UCSD-AML1 (cell line): Measurements from ENCODE around the gene TP53BP2.
A peak's percentile ranks its signal among the peaks of the same experiment; 100 is the strongest.
"Not testable (repeated sequence)": the region's sequence is repeated elsewhere in the genome, so short reads cannot be mapped to it uniquely, and the experiment has no call there.

Experiments
- DNase-seq: peaks from one replicate; lab custom pipeline; 2025; ENCODE audit not compliant: unreplicated experiment; lab: John Stamatoyannopoulos, UW

TP53BP2 gene

DNA sequence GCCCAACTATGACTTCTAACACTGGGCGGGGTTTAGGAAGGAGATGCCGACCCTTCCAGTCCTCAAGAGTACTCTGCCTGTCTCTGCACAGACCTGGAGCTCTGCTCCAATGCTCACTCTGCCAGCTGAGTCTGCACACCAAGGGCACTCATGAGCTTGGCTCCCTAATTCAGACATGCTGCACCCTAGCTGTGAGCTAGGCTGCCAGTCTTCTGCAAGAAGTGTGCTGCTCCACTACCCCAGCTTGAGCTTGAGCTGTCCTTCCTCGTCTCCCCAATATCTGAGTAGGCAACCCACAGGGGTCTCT lies 13.2 kb downstream of the TP53BP2 start:
- DNase-seq = no peak

DNA sequence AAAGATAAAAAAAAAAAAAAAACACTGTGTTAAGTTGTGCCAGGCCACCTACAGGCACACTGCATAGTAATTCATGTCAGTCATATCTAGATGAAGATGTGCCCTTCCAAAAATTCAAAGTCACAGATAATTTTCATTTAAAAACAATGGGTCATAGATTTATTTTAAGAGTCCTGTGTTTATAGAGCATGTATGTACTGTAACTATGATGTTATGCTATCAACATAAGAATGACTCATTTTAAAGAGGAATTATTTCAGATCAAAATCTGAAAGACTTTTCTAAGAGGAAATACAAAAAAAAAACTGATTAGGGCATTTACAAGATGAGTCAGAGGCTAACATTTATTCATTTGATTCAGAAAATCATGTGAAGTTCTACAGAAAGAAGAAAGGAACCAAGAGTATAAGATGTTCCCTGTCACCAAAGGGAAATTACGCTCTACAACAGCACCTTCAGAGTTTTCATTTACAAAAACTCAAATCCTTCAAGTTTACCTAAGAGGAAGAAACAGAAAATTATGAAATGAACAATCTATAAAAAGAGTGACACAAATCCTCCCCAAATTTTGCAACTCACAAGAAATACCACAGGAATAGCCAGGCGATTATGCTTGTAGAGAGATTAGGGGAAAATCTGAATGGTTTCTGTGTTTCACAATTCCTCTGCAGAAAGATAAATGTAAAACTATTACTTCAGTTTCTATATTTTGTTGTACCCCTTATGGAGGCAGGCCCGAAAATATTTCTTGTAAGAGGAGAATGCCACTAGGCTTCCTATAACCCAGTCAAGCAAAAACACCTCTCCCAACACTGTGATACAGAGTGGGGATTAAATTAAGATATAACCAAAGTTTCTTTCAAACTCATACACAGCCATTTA lies 13.8 kb downstream of the TP53BP2 start:
- no peak for DNase-seq

DNA sequence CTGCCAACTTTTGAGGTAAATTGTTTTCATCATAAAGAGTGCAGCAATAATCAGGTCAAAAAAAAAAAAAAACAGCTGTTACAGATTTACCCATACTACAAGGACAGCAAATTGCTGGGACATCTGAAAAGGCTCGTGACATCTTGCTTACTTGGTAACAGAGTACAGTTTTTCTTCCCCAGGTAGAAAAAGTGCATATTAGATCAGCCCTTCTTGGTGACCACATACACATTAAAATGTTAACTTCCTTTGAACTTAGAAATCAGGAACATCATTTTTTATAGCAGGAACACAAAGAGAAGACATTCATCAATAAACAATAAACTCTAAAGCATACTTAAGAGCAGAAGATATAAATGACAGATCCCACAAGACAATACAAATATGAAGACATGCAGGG lies 16.1 kb downstream of the TP53BP2 start:
- DNase-seq = no peak

- no peak for DNase-seq
These were observed 17.4 kb downstream of the TP53BP2 start for GRCh38 chr1:223828162-223828848.

- no peak for DNase-seq
These were observed 18.5 kb downstream of the TP53BP2 start for GRCh38 chr1:223827193-223827663.

- DNase-seq = peak; percentile 39
These were observed 19.7 kb downstream of the TP53BP2 start for GRCh38 chr1:223825767-223826748.

DNA sequence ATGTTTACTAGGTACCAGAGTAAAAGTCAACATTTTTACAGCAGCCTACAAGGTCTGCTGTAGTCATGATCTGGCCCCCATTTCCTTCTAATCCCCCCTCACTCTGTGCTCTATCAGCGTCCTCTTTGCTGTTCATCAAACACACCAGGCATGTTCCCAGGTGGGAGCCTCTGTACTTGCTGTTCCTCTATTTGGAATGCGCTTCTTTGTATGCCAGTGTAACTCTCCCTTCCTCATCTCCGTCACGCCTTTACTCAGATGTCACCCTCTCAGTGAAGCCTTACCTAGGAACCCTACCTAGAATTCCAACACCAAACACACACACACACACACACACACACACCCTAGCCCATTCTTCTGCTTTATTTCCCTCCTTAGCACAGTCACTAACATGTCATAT lies 21.0 kb downstream of the TP53BP2 start:
- DNase-seq = no peak

- DNase-seq = no peak
These were observed 21.5 kb downstream of the TP53BP2 start for GRCh38 chr1:223824287-223824686.

- no peak for DNase-seq
These were observed 24.8 kb downstream of the TP53BP2 start for GRCh38 chr1:223820971-223821370.

DNA sequence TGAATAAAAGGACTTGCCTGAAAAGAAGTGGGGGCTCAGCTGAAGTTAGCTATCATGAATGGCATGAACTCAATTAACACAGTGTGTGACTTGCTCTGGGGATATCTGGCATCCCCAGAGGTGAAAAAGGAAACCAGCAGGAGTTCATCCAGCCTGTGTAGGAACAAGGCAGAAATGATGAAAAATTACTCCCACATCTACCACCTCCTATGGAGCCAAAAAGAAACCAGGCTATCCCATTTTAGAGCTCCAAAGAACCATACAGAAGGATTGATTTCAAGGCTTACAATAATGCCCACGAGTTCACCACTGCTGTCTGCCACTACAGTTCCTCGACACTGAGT lies 25.3 kb downstream of the TP53BP2 start:
- no peak for DNase-seq

DNA sequence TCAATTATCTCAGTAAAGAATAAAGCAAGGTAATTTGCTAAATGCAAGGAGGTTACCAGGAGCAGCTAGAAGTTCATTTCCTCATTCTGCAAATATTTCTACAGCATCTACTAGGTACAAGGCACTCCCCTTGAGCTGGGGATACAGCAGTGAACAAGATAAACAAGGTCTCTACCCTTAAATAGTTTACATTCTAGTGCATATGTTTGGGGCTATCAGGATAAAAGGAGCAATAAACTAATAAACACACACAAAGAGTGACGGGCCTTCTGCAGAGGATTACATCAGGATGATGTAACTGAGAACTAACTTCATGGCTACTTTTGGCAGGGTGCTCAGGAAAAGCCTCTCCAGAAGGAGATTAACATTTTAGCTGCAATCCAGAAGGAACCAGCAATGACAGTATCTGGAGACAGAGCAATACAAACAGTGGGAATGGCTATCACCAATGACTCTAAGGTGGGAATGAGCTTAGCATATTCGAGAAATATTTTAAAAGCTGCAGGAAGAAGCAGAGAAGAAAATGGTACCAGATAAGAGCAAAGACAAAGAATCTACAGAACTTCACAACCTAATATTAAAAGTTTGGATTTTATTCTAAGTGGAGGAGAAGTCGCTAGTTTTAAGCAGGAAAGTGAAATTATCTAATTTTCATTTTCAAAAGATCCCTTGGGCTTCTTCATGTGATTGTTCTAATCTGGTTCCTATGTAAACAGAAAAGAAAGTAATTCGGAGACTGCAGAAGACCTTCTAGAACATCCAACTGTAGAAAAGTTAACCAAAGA lies 25.8 kb downstream of the TP53BP2 start:
- DNase-seq = no peak

- DNase-seq = not testable (repeated sequence)
These were observed 28.5 kb downstream of the TP53BP2 start for GRCh38 chr1:223817265-223817664.

- DNase-seq = no peak
These were observed 29.9 kb downstream of the TP53BP2 start for GRCh38 chr1:223815865-223816264.

- no peak for DNase-seq
These were observed 30.5 kb downstream of the TP53BP2 start for GRCh38 chr1:223815020-223815853.

DNA sequence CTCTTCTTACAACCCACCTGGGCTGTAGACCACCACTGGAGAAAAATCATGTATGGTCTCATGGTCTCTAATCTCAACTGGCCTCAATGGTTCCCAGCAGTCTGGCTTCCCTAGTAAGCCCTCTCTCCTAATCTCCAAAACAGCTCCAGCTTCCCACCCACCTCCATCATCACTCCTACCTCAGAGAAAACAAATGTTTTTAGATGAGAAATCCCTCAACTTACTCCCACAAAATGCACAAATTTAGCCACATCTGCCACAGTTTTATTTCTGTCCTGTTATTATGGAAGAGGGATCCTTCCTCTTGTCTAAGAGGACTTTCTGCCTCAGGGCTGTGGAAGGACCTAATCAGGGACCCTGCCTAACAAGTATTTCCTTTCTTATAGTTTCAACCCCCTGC lies 32.1 kb downstream of the TP53BP2 start:
- no peak for DNase-seq

DNA sequence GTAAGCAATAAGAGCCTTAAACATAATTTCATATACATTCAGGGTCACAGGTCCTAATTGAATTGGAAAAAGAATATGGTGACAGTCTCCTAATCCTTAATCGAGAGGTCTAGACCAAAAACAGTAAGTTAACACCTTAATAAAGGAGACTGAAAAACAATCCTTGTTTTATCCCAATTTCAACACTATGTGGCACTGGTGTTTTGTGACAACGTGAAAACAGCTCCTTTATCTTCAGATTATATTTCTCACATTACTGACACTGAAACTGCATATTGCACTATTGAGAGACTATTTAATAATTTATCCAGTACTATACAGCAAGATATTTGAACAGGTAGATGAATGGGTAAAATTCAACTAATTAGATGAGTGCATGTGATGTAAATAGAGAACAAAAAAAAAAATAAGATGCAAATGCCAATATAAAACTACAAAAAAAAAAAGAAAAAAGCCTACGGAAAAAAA lies 34.1 kb downstream of the TP53BP2 start:
- DNase-seq = no peak

DNA sequence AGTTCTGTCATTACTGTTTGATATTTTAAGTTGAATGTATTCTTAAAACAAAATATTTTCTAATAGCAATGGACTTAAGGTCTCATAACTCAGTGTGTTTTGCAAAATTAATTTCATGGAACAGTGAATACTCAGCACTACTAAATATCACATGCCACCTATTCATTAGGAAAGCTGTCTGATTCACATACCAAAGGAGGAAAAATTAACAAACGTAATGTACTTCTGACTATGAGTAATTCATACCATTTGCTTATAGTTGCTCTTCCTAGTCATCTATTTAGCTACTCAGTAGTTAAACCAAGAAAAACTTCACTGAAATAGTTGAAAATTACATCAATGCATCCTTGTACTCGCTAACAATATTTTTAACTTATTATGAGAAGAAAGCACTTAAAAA lies 35.2 kb downstream of the TP53BP2 start:
- no peak for DNase-seq

GRCh38 chr1:223809905-223810304 lies 35.8 kb downstream of the TP53BP2 start:
- not testable (repeated sequence) for DNase-seq

GRCh38 chr1:223803211-223803610 lies 42.5 kb downstream of the TP53BP2 start:
- DNase-seq = no peak

DNA sequence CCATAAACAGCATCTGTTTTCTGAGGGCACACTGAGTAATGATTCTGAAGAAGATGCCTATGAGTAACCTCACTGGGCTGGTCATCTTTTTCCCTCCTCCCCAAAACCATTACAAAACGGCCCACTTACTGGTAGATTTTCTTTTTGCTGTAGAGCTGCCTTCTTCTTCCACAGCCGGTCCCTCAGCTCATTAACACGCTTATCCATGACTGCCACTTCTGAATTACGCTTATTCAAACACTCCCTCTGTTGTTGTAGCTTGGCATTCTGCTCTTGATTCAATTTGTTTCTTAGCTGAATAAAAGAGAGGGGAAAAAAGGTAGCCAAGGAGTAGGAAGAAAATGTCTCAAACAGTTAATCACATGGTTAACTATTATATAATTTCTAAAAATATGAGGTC lies 43.1 kb downstream of the TP53BP2 start:
- no peak for DNase-seq
